ENCODE data around the gene SERPINI1. TPM values are rescaled to one million over a fixed set of nuclear protein-coding genes. Genes with fewer than 3 reads are reported as not detected.

The SERPINI1 gene
- total RNA-seq, 1 experiment from 2014 or later = 6.0 TPM

DNA sequence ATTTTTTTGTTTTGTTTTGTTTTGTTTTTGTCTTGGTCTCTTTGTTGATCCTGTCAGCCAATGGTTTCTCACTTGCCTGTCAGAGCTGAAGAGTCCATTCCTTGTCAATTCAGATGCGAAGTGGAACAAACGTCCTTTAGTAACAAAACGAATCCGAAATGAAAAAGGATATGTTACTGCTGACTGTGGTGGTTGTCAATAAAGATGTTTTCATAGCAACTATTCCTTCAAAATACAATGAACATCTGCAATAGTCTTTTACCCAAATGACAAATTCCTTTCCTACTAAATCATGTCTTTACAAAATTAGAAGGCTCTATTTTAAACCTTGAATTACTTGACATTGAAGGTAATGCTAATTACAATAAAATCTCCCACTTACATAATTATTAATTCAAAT is 134.7 kb downstream of the SERPINI1 start:
- H2BK120ac ChIP-seq (ENCODE audit: low read depth, low read length, poor library complexity, severe bottlenecking) = no peak overlapping the region
- Mint-ChIP-seq H3K27ac (no peak overlapping the region), H3K4me3 (no peak overlapping the region), H3K4me1 (peaks cover 16 to 19% of the 10 kb centered on the region in 2 experiments), H3K27me3 (ENCODE audit: low read depth) (no peaks in the 10 kb centered on the region), H3K9me3 (peaks cover 0 to 3% of the 10 kb centered on the region in 2 experiments; a peak in 1 of 5 replicates), H3K36me3 (ENCODE audit: insufficient read depth in 1 of 3, low read depth in 3 of 3) (peaks cover 0 to 6% (median 0%) of the 10 kb centered on the region in 3 experiments; a peak in 1 of 7 replicates)
- no peak overlapping the region for H4K91ac ChIP-seq (ENCODE audit: insufficient read length, low read depth, low read length)
- WGBS (ENCODE audit: extremely low coverage, insufficient read length, low lambda C conversion rate) = no CpG with 5 or more reads among the region's 4 CpGs
- no peaks in the 10 kb centered on the region for H3K9me3 ChIP-seq (ENCODE audit: control insufficient read depth, low read depth, low read length)
- no peak overlapping the region for H3K9ac ChIP-seq (ENCODE audit: extremely low read depth, insufficient read length, low read length)
- H4K5ac ChIP-seq (ENCODE audit: insufficient read length, low read depth, low read length) = no peak overlapping the region
- H2BK5ac ChIP-seq (ENCODE audit: insufficient read length, low read length) = no peak overlapping the region
- no peak overlapping the region for H3K27ac ChIP-seq (ENCODE audit: insufficient read length, low read depth, low read length)
- no peak overlapping the region for H3T11ph ChIP-seq (ENCODE audit: low read length)
- no peaks in the 10 kb centered on the region for H3K23me2 ChIP-seq (ENCODE audit: insufficient read length, low read depth, low read length, poor library complexity, severe bottlenecking)
- H3K4me1 ChIP-seq (ENCODE audit: insufficient read depth, low read length) = no peaks in the 10 kb centered on the region
- no peaks in the 10 kb centered on the region for H3K27me3 ChIP-seq (ENCODE audit: insufficient read depth, low read length)
- TF ChIP-seq, protein P1, sequence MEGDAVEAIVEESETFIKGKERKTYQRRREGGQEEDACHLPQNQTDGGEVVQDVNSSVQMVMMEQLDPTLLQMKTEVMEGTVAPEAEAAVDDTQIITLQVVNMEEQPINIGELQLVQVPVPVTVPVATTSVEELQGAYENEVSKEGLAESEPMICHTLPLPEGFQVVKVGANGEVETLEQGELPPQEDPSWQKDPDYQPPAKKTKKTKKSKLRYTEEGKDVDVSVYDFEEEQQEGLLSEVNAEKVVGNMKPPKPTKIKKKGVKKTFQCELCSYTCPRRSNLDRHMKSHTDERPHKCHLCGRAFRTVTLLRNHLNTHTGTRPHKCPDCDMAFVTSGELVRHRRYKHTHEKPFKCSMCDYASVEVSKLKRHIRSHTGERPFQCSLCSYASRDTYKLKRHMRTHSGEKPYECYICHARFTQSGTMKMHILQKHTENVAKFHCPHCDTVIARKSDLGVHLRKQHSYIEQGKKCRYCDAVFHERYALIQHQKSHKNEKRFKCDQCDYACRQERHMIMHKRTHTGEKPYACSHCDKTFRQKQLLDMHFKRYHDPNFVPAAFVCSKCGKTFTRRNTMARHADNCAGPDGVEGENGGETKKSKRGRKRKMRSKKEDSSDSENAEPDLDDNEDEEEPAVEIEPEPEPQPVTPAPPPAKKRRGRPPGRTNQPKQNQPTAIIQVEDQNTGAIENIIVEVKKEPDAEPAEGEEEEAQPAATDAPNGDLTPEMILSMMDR (conservative IDR thresholded peaks at IDR 0.05) = no peak
- no peak overlapping the region for H2AK5ac ChIP-seq (ENCODE audit: insufficient read length, low read length)
- no peak overlapping the region for H2BK12ac ChIP-seq (ENCODE audit: insufficient read length, low read depth, low read length)
- DNase-seq = no peak
- no peak overlapping the region for H2BK20ac ChIP-seq (ENCODE audit: low read depth, low read length, poor library complexity, severe bottlenecking)
- H3K18ac ChIP-seq (ENCODE audit: insufficient read length, low read depth, low read length) = no peak overlapping the region
- H3K4me2 ChIP-seq (ENCODE audit: insufficient read depth, insufficient read length, low read length) = no peak overlapping the region
- no peak overlapping the region for H3K23ac ChIP-seq (ENCODE audit: insufficient read length, low read depth, low read length)
- no peak overlapping the region for H3K4ac ChIP-seq (ENCODE audit: low read depth, low read length)
- no peak overlapping the region for H3K14ac ChIP-seq (ENCODE audit: insufficient read depth, low read length)
- no peak overlapping the region for H3K56ac ChIP-seq (ENCODE audit: insufficient read length, low read depth, low read length)
- no peak overlapping the region for H2BK15ac ChIP-seq (ENCODE audit: low read depth, low read length)
- H3K79me2 ChIP-seq (ENCODE audit: insufficient read depth, low read length) = no peaks in the 10 kb centered on the region
- no peaks in the 10 kb centered on the region for H4K20me1 ChIP-seq (ENCODE audit: control insufficient read depth, insufficient read depth, insufficient read length)
- no peak overlapping the region for H2AFZ ChIP-seq (ENCODE audit: low read length)
- no peak overlapping the region for H4K8ac ChIP-seq (replicated peaks; ENCODE audit: insufficient read length, low read depth, low read length)
- no peaks in the 10 kb centered on the region for H3K79me1 ChIP-seq (ENCODE audit: insufficient read depth, low read depth, low read length, poor library complexity, severe bottlenecking)

Measured in H9 (cell line).